Sigmoid colon (tissue), 3 donors: ENCODE results near the gene KCNH1.

Experiments used
- POLR2A ChIP-seq, 2 donors: fragments of 450-650 bp; IDR thresholded peaks; one replicate each; pipeline ENCODE4 v1.6.1; 2016; ENCODE audit warnings: antibody characterized with exemption in 2 of 2, mild to moderate bottlenecking in 2 of 2, moderate library complexity in 2 of 2
- TF ChIP-seq, protein P1 (sequence below), 4 experiments: fragments of 450-650 bp in 3 of 4; fragments of 200-600 bp in 1 of 4; IDR thresholded peaks; one replicate each; pipeline ENCODE4 v1.5.1; 2016 to 2019; ENCODE audit warnings: antibody characterized with exemption in 4 of 4, mild to moderate bottlenecking in 3 of 4, moderate library complexity in 2 of 4

DNA sequence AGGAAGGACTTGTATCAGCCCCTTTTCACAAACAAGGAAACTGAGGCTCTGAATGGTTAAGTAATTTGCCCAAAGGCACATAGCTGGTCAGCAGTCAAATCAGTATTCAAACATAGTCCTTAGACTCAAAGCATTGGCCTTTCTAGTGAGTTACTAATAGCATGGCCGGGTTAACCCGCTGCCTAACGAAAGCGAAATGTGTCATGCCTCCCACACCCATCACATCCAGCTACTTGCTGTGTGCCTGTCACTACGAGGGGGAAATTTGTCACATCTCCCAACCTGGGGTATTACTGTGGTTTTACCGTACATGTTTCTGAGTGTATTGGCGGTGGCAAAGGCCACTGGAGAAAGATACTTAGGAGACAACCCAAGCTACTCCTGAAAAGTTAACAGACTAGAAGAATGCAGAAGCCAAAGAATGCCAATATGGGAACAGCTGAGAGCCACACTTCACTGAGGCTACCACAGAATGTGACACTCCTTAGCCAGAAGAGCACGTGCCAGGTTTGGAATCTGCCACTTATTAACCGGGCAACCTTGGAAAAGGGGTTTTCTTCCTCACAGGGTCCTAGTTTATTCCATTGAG is 363.5 kb downstream of the KCNH1 start:
- TF ChIP-seq, protein P1, sequence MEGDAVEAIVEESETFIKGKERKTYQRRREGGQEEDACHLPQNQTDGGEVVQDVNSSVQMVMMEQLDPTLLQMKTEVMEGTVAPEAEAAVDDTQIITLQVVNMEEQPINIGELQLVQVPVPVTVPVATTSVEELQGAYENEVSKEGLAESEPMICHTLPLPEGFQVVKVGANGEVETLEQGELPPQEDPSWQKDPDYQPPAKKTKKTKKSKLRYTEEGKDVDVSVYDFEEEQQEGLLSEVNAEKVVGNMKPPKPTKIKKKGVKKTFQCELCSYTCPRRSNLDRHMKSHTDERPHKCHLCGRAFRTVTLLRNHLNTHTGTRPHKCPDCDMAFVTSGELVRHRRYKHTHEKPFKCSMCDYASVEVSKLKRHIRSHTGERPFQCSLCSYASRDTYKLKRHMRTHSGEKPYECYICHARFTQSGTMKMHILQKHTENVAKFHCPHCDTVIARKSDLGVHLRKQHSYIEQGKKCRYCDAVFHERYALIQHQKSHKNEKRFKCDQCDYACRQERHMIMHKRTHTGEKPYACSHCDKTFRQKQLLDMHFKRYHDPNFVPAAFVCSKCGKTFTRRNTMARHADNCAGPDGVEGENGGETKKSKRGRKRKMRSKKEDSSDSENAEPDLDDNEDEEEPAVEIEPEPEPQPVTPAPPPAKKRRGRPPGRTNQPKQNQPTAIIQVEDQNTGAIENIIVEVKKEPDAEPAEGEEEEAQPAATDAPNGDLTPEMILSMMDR (IDR thresholded peaks at IDR 0.05) = no peak
- TF ChIP-seq POLR2A (IDR thresholded peaks at IDR 0.05) = no peak
